Tibial nerve (tissue), 4 donors: ENCODE results near the gene DCAF10.

Experiments
- EP300 ChIP-seq, 2 donors: sonication (generic); formaldehyde crosslinking; IDR thresholded peaks; one replicate each; pipeline ENCODE4 v1.6.1; 2017; ENCODE audit warnings: antibody characterized with exemption in 2 of 2, mild to moderate bottlenecking in 1 of 2
- POLR2A ChIP-seq, 2 donors: fragments of 450-650 bp; IDR thresholded peaks; one replicate each; pipeline ENCODE4 v1.6.1; 2017; ENCODE audit warnings: antibody characterized with exemption in 2 of 2, mild to moderate bottlenecking in 2 of 2, moderate library complexity in 2 of 2
- TF ChIP-seq, protein P1 (sequence below), 5 experiments: fragments of 200-600 bp in 3 of 5; fragments of 450-650 bp in 2 of 5; sonication (generic) in 3 of 5; IDR thresholded peaks; one replicate each; pipeline ENCODE4 v1.5.1; 2016 to 2019; ENCODE audit warnings: antibody characterized with exemption in 5 of 5, mild to moderate bottlenecking in 3 of 5, moderate library complexity in 2 of 5

DNA sequence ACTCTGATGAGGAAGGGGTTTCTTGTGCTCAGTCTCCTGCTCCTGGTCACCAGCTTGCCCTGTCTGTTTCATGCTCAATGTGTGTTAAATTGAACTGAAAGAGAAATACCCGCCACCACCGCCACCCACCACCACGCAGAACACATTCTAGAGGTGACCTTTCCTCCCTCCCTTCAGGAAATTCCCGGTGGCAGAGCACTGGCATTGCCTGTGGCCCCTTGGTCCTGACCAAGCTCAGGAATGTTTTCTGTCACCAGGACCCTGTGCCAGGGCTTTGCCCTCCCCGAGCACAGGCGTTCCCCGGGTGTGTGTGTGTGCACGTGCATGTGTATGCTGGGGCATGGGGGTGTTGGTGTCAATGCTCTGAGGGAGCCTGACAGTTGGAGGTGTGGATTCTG lies 113.6 kb downstream of the DCAF10 start:
- TF ChIP-seq, protein P1, sequence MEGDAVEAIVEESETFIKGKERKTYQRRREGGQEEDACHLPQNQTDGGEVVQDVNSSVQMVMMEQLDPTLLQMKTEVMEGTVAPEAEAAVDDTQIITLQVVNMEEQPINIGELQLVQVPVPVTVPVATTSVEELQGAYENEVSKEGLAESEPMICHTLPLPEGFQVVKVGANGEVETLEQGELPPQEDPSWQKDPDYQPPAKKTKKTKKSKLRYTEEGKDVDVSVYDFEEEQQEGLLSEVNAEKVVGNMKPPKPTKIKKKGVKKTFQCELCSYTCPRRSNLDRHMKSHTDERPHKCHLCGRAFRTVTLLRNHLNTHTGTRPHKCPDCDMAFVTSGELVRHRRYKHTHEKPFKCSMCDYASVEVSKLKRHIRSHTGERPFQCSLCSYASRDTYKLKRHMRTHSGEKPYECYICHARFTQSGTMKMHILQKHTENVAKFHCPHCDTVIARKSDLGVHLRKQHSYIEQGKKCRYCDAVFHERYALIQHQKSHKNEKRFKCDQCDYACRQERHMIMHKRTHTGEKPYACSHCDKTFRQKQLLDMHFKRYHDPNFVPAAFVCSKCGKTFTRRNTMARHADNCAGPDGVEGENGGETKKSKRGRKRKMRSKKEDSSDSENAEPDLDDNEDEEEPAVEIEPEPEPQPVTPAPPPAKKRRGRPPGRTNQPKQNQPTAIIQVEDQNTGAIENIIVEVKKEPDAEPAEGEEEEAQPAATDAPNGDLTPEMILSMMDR (IDR thresholded peaks at IDR 0.05) = no peak
- TF ChIP-seq POLR2A (IDR thresholded peaks at IDR 0.05) = no peak
- no peak for TF ChIP-seq EP300 (IDR thresholded peaks at IDR 0.05)
